Sigmoid colon (tissue), 7 donors: ENCODE measurements around the gene ACCSL. TPM values are rescaled to one million over a fixed set of nuclear protein-coding genes. Genes with fewer than 3 reads are reported as not detected.

Source experiments
- DNase-seq: peaks from one replicate; pipeline ENCODE4 v3.0.0-alpha.2; 2019
- H3K27ac ChIP-seq, 4 donors: fragments of 200-600 bp; sonication (generic); one replicate each; pipeline ENCODE4 v1.5.1; 2016 to 2019; ENCODE audit warnings: mild to moderate bottlenecking in 1 of 4
- H3K27me3 ChIP-seq, 3 donors: fragments of 200-600 bp; sonication (generic); one replicate each; pipeline ENCODE4 v1.5.1; 2019; ENCODE audit warnings: mild to moderate bottlenecking in 1 of 3
- H3K36me3 ChIP-seq, 4 donors: fragments of 200-600 bp; sonication (generic); one replicate each; pipeline ENCODE4 v1.5.1; 2016 to 2019
- H3K4me1 ChIP-seq, 4 donors: fragments of 200-600 bp; sonication (generic); one replicate each; pipeline ENCODE4 v1.5.1; 2017 to 2019
- H3K4me3 ChIP-seq, 4 donors: fragments of 200-600 bp; sonication (generic); one replicate each; pipeline ENCODE4 v1.5.1; 2017 to 2019; ENCODE audit warnings: mild to moderate bottlenecking in 2 of 4, moderate library complexity in 1 of 4
- H3K9me3 ChIP-seq, 4 donors: fragments of 200-600 bp in 3 of 4; sonication (generic) in 3 of 4; one replicate each; pipeline versions ENCODE4 v1.5.1 to v1.6.1; 2013 to 2019
- CTCF ChIP-seq, 4 experiments: fragments of 450-650 bp in 3 of 4; fragments of 200-600 bp in 1 of 4; IDR thresholded peaks; one replicate each; pipeline ENCODE4 v1.5.1; 2016 to 2019; ENCODE audit warnings: antibody characterized with exemption in 4 of 4, mild to moderate bottlenecking in 3 of 4, moderate library complexity in 2 of 4
- EP300 ChIP-seq, 4 donors: sonication (generic); formaldehyde crosslinking; IDR thresholded peaks; one replicate each; pipeline ENCODE4 v1.6.1; 2017; ENCODE audit warnings: antibody characterized with exemption in 4 of 4
- POLR2A ChIP-seq, 2 donors: fragments of 450-650 bp; IDR thresholded peaks; one replicate each; pipeline ENCODE4 v1.6.1; 2016; ENCODE audit warnings: antibody characterized with exemption in 2 of 2, mild to moderate bottlenecking in 2 of 2, moderate library complexity in 2 of 2
- POLR2AphosphoS5 ChIP-seq, 4 donors: sonication (generic); formaldehyde crosslinking; IDR thresholded peaks; one replicate each; pipeline ENCODE4 v1.6.1; 2017; ENCODE audit warnings: antibody characterized with exemption in 4 of 4
- WGBS, 2 donors: extraction: QIAGEN DNeasy Blood & Tissue Kit; methylation state at CpG; one replicate each; pipeline ENCODE4 v1.1.7; 2013; 5-methylcytosine and 5-hydroxymethylcytosine counted together
- intact Hi-C: fragments of 100-400 bp; cut with DNase I; formaldehyde crosslinking; loops from one replicate; pipeline ENCODE4 v1.15.1; 2023
- polyA plus RNA-seq, 3 donors: library from polyadenylated mRNA; stranded (reverse); fragments of 200-250 nt; gene quantifications; one replicate each; pipeline ENCODE4 v1.2.3, GENCODE V29; 2013
- total RNA-seq, 4 donors: library from RNA; depleted of rRNA; stranded (reverse); fragments of >200 nt; gene quantifications; one replicate each; pipeline ENCODE4 v1.1.0, GENCODE V29; 2016
- donor health status: healthy with polysubstance abuse.
- donor health status: Bipolar disorder and iron deficiency.
- donor health status: healthy.

Gene ACCSL
- total and polyA plus RNA-seq, 7 donors = 0.27 TPM; not detected in 6

GRCh38 chr11:44101098-44101497, 53.3 kb downstream of the ACCSL start:
- peaks cover 0 to 12% (median 9%) of the 10 kb centered on the region in 4 donors for H3K4me1 ChIP-seq
- no peak overlapping the region for H3K4me3 ChIP-seq
- H3K27ac ChIP-seq = no peak overlapping the region
- WGBS, 2 donors = 97 to 99% methylated on average over 2 of the region's 2 CpGs
- TF ChIP-seq CTCF (IDR thresholded peaks at IDR 0.05) = no peak
- TF ChIP-seq POLR2AphosphoS5 (IDR thresholded peaks at IDR 0.05) = no peak
- no peak for TF ChIP-seq POLR2A (IDR thresholded peaks at IDR 0.05)
- TF ChIP-seq EP300 (IDR thresholded peaks at IDR 0.05) = no peak
- no peak for DNase-seq
- intact Hi-C loops = no loop called here
- H3K9me3 ChIP-seq = no peaks in the 10 kb centered on the region
- H3K27me3 ChIP-seq = no peaks in the 10 kb centered on the region
- peaks cover 0 to 6% (median 0%) of the 10 kb centered on the region in 4 donors for H3K36me3 ChIP-seq

GRCh38 chr11:44104481-44105294, 56.9 kb downstream of the ACCSL start:
- H3K27me3 ChIP-seq = no peaks in the 10 kb centered on the region
- H3K9me3 ChIP-seq = no peaks in the 10 kb centered on the region
- no peak overlapping the region for H3K27ac ChIP-seq
- H3K4me1 ChIP-seq = no peaks in the 10 kb centered on the region
- TF ChIP-seq CTCF (IDR thresholded peaks at IDR 0.05) (no peak), EP300 (IDR thresholded peaks at IDR 0.05) (no peak), POLR2A (IDR thresholded peaks at IDR 0.05) (no peak), POLR2AphosphoS5 (IDR thresholded peaks at IDR 0.05) (no peak)
- DNase-seq = no peak
- WGBS, 2 donors = 88 to 94% methylated on average over 5 of the region's 5 CpGs
- no peak overlapping the region for H3K4me3 ChIP-seq
- intact Hi-C loops = no loop called here
- peaks cover 0 to 25% (median 8%) of the 10 kb centered on the region in 4 donors for H3K36me3 ChIP-seq

GRCh38 chr11:44108260-44108659, 60.5 kb downstream of the ACCSL start:
- 94 to 95% methylated on average over 6 of the region's 6 CpGs for WGBS, 2 donors
- intact Hi-C loops = no loop called here
- peaks cover 0 to 16% (median 11%) of the 10 kb centered on the region in 4 donors for H3K4me1 ChIP-seq
- H3K27ac ChIP-seq = no peak overlapping the region
- TF ChIP-seq CTCF (IDR thresholded peaks at IDR 0.05) (no peak), POLR2A (IDR thresholded peaks at IDR 0.05) (no peak), POLR2AphosphoS5 (IDR thresholded peaks at IDR 0.05) (no peak), EP300 (IDR thresholded peaks at IDR 0.05) (no peak)
- H3K9me3 ChIP-seq = no peaks in the 10 kb centered on the region
- H3K36me3 ChIP-seq = peaks cover 0 to 26% (median 8%) of the 10 kb centered on the region in 4 donors
- H3K27me3 ChIP-seq = no peaks in the 10 kb centered on the region
- DNase-seq = no peak
- H3K4me3 ChIP-seq = no peak overlapping the region

Other genes with a start within 250 kb of the ACCSL start
- gene ALKBH3, start 167.2 kb upstream of the ACCSL start, total RNA-seq = 10 to 100 TPM; 25.7 to 31.2 (median 30.6) TPM
- gene ALKBH3, start 167.2 kb upstream of the ACCSL start, polyA plus RNA-seq = 10 to 100 TPM; 15.7 to 27.3 (median 22.8) TPM
- gene C11orf96, start 105.3 kb upstream of the ACCSL start, total RNA-seq = 100 to 1,000 TPM in 2 of 4 donors, 10 to 100 TPM in 2; 47.4 to 336 (median 95.6) TPM
- gene C11orf96, start 105.3 kb upstream of the ACCSL start, polyA plus RNA-seq = 10 to 100 TPM in 2 of 3 donors, 1 to 10 TPM in 1; 7.4 to 29.3 (median 24.6) TPM
- 10 to 100 TPM; 11.4 to 52.6 (median 14.3) TPM for gene ACCS, start 18.3 kb downstream of the ACCSL start, total RNA-seq
- 10 to 100 TPM in 1 of 3 donors, 1 to 10 TPM in 2; 1.8 to 10.7 (median 7.9) TPM for gene ACCS, start 18.3 kb downstream of the ACCSL start, polyA plus RNA-seq
- 10 to 100 TPM; 46.3 to 68.1 (median 61.2) TPM for gene EXT2, start 47.7 kb downstream of the ACCSL start, total RNA-seq
- 10 to 100 TPM in 2 of 3 donors, 1 to 10 TPM in 1; 6.6 to 28.5 (median 11.8) TPM for gene EXT2, start 47.7 kb downstream of the ACCSL start, polyA plus RNA-seq